Endothelial cell of umbilical vein (primary cell): ENCODE results near the gene PELI2. TPM values are rescaled to one million over a fixed set of nuclear protein-coding genes. Genes with fewer than 3 reads are reported as not detected.

Experiments
- BruUV-seq: library from RNA; stranded (reverse); fragments of 400-500 nt; replicated peaks from 2 replicates; lab custom pipeline; 2021; lab: Mats Ljungman, UMichigan
- CTCF ChIA-PET: fragments of 300-600, 350-600 bp; sonication (Branson Sonifier 250); formaldehyde crosslinking; loops from one replicate; lab custom pipeline; 2021; ENCODE audit warnings: antibody characterized with exemption, inconsistent platforms; lab: Charles Lee
- POLR2A ChIA-PET: fragments of 300-600, 350-600 bp; sonication (Branson Sonifier 250); formaldehyde crosslinking; loops from one replicate; lab custom pipeline; 2021; ENCODE audit warnings: antibody characterized with exemption, inconsistent platforms; lab: Charles Lee
- DNase-seq: peaks from one replicate; pipeline ENCODE4 v3.0.0-alpha.2; 2011; ENCODE audit warnings: low read depth, low spot score
- FAIRE-seq: peaks from 2 replicates; lab custom pipeline; 2011; peaks lifted over from hg19 to GRCh38; lab: Jason Lieb, UNC
- H2AFZ ChIP-seq: 2 replicates; pipeline ENCODE4 v1.6.0; 2012; ENCODE audit warnings: low read depth, low read length, control low read depth, inconsistent platforms
- H3K27ac ChIP-seq: 2 replicates; pipeline ENCODE4 v1.5.1; 2011; ENCODE audit warnings: low read depth, mild to moderate bottlenecking, control low read depth, low read length, moderate library complexity; ENCODE audit not compliant: insufficient read depth
- H3K27me3 ChIP-seq, 2 experiments: 2 replicates each; pipeline versions ENCODE4 v1.6.0 to v1.6.1; 2011; ENCODE audit warnings: low read length in 2 of 2, mixed read lengths in 1 of 2; ENCODE audit not compliant: control insufficient read depth in 2 of 2, insufficient read depth in 2 of 2
- H3K36me3 ChIP-seq, 2 experiments: 2 replicates in 1 of 2; 3 replicates in 1 of 2; pipeline ENCODE4 v1.5.1; 2011; ENCODE audit warnings: low read length in 2 of 2, mild to moderate bottlenecking in 1 of 2, moderate library complexity in 1 of 2; ENCODE audit not compliant: control insufficient read depth in 2 of 2, insufficient read depth in 2 of 2; ENCODE audit errors: extremely low read depth in 1 of 2
- H3K4me1 ChIP-seq: 3 replicates; pipeline ENCODE4 v1.5.1; 2011; ENCODE audit warnings: mild to moderate bottlenecking, low read length; ENCODE audit not compliant: control insufficient read depth, insufficient read depth; ENCODE audit errors: extremely low read depth
- H3K4me2 ChIP-seq: 2 replicates; pipeline ENCODE4 v1.6.1; 2011; ENCODE audit warnings: low read length, control low read depth, mixed read lengths; ENCODE audit not compliant: insufficient read depth
- H3K4me3 ChIP-seq, 3 experiments: fragments of 200-600 bp in 1 of 3; sonication (generic), shearing (Covaris generic) in 1 of 3; replicated peaks in 1 of 3; 2 replicates each; pipeline ENCODE4 v1.5.1; 2011 to 2016; ENCODE audit warnings: control low read depth in 3 of 3, low read length in 3 of 3, mild to moderate bottlenecking in 2 of 3, inconsistent platforms in 1 of 3, low read depth in 1 of 3, moderate library complexity in 1 of 3; ENCODE audit not compliant: insufficient read depth in 1 of 3
- H3K79me2 ChIP-seq: 2 replicates; pipeline ENCODE4 v1.6.0; 2012; ENCODE audit warnings: low read length, inconsistent platforms; ENCODE audit not compliant: control insufficient read depth, insufficient read depth
- H3K9ac ChIP-seq: replicated peaks from 2 replicates; pipeline ENCODE3; 2011; ENCODE audit warnings: low read length, control low read depth; ENCODE audit not compliant: insufficient read depth; ENCODE audit errors: extremely low read depth
- H3K9me1 ChIP-seq: replicated peaks from 3 replicates; pipeline ENCODE4 v1.6.0; 2011; ENCODE audit warnings: mild to moderate bottlenecking, low read length; ENCODE audit not compliant: control insufficient read depth, insufficient read depth; ENCODE audit errors: extremely low read depth
- H3K9me3 ChIP-seq: replicated peaks from 2 replicates; pipeline ENCODE4 v1.5.1; 2012; ENCODE audit warnings: low read length, inconsistent platforms; ENCODE audit not compliant: control insufficient read depth, insufficient read depth
- H4K20me1 ChIP-seq: replicated peaks from 2 replicates; pipeline ENCODE3; 2011; ENCODE audit warnings: mild to moderate bottlenecking, low read length; ENCODE audit not compliant: control insufficient read depth, insufficient read depth; ENCODE audit errors: extremely low read depth
- CTCF ChIP-seq, 2 donors: IDR thresholded peaks; 1 replicate in 1 of 2; 2 replicates in 1 of 2; pipeline ENCODE4 v1.5.1; 2011; ENCODE audit warnings: low read length in 2 of 2, mild to moderate bottlenecking in 2 of 2, moderate library complexity in 2 of 2, control low read depth in 1 of 2, inconsistent platforms in 1 of 2, low read depth in 1 of 2; ENCODE audit not compliant: insufficient read depth in 1 of 2; ENCODE audit errors: extremely low read depth in 1 of 2
- EZH2 ChIP-seq: IDR thresholded peaks from 2 replicates; pipeline ENCODE4 v1.6.1; 2012; ENCODE audit warnings: borderline replicate concordance, low read depth, mild to moderate bottlenecking, moderate library complexity, low read length, inconsistent platforms; ENCODE audit not compliant: severe bottlenecking
- FOS ChIP-seq: IDR thresholded peaks from 2 replicates; pipeline ENCODE4 v1.6.1; 2011; ENCODE audit warnings: mild to moderate bottlenecking, low read length, moderate library complexity, borderline replicate concordance; ENCODE audit not compliant: insufficient read depth
- GATA2 ChIP-seq: IDR thresholded peaks from 2 replicates; pipeline ENCODE4 v1.7.0; 2011; ENCODE audit warnings: low read depth, mild to moderate bottlenecking, moderate library complexity, mixed read lengths, low read length; ENCODE audit not compliant: insufficient read length, insufficient read depth
- JUN ChIP-seq: IDR thresholded peaks from 2 replicates; pipeline ENCODE4 v1.6.1; 2011; ENCODE audit warnings: borderline replicate concordance, low read depth; ENCODE audit not compliant: insufficient read length, insufficient read depth
- MAX ChIP-seq: IDR thresholded peaks from 2 replicates; pipeline ENCODE4 v1.6.1; 2011; ENCODE audit not compliant: insufficient read depth, insufficient read length
- MYC ChIP-seq: IDR thresholded peaks from one replicate; pipeline ENCODE4 v1.6.1; 2011; ENCODE audit warnings: mild to moderate bottlenecking, low read depth, low read length
- POLR2A ChIP-seq: IDR thresholded peaks from 2 replicates; pipeline ENCODE4 v1.6.1; 2012; ENCODE audit warnings: low read depth, mild to moderate bottlenecking, control low read depth, low read length
- POLR2AphosphoS5 ChIP-seq: IDR thresholded peaks from 2 replicates; pipeline ENCODE4 v1.6.1; 2012; ENCODE audit warnings: low read depth, mild to moderate bottlenecking, control low read depth, low read length, moderate library complexity; ENCODE audit not compliant: insufficient read depth
- dilution Hi-C: fragments of 300-500 bp; cut with MboI; formaldehyde crosslinking; loops from one replicate; pipeline ENCODE4 v1.15.0; 2019; ENCODE audit warnings: low sequenced_read_pairs; ENCODE audit not compliant: extremely low pct_ligation_motif_present
- intact Hi-C: fragments of 100-400 bp; cut with micrococcal nuclease; formaldehyde crosslinking; loops from one replicate; pipeline ENCODE4 v1.10.0; 2022
- polyA plus RNA-seq, 4 experiments: library from polyadenylated mRNA; depleted of rRNA in 3 of 4; stranded (reverse) in 3 of 4; unstranded in 1 of 4; fragments of >200 nt; gene quantifications; 2 replicates each; pipeline versions ENCODE4 v1.2.1 to v1.2.3, GENCODE V29; 2011 to 2012; ENCODE audit warnings: missing spikeins in 1 of 4
- total RNA-seq: library from RNA; stranded (reverse); gene quantifications from 2 replicates; pipeline ENCODE4 v1.2.3, GENCODE V29; 2021

PELI2 gene
- total and polyA plus RNA-seq, 2 donors (not counting 3 experiments of a cell fraction or from before 2014, with no cell fraction given), result 11.5 to 13.0 TPM

GRCh38 chr14:56160088-56160487 lies 41.9 kb downstream of the PELI2 start:
- BruUV-seq, result no TSS peak
- dilution Hi-C loops (no loop called here), intact Hi-C loops (no loop called here)
- ChIA-PET CTCF (interaction anchor here (1.7 kb wide), 1 partner anchor 180 kb away, joined by 4 read pairs; no protein-coding TSS in a partner anchor), POLR2A (no interaction called here)
- no peak overlapping the region for H3K4me3 ChIP-seq
- H3K27ac ChIP-seq, result no peak overlapping the region
- H3K4me1 ChIP-seq, result no peaks in the 10 kb centered on the region
- no peaks in the 10 kb centered on the region for H3K36me3 ChIP-seq
- no peaks in the 10 kb centered on the region for H3K27me3 ChIP-seq
- H3K79me2 ChIP-seq, result no peaks in the 10 kb centered on the region
- no peak for DNase-seq
- no peak overlapping the region for H3K9ac ChIP-seq
- no peak for FAIRE-seq
- no peaks in the 10 kb centered on the region for H4K20me1 ChIP-seq
- H3K4me2 ChIP-seq, result no peak overlapping the region
- H3K9me3 ChIP-seq, result no peaks in the 10 kb centered on the region
- no peaks in the 10 kb centered on the region for H3K9me1 ChIP-seq
- no peak overlapping the region for H2AFZ ChIP-seq
- TF ChIP-seq FOS (no peak), POLR2A (no peak), GATA2 (no peak), MAX (no peak), EZH2 (no peak), CTCF (IDR thresholded peaks at IDR 0.05; ENCODE audit: extremely low read depth in 1 of 2, insufficient read depth in 1 of 2, low read depth in 1 of 2, low read length in 2 of 2) (no peak), POLR2AphosphoS5 (no peak), JUN (no peak), MYC (no peak)
